Activated CD8-positive, alpha-beta memory T cell treated with anti-CD3 and anti-CD28 coated beads for 48 hours (primary cell): ENCODE data around the gene CACNA1D.

Source experiments
- DNase-seq, 3 experiments: peaks; one replicate each; pipeline ENCODE4 v3.0.0-alpha.2; 2020; ENCODE audit warnings: low read depth in 2 of 3, low spot score in 2 of 3

CACNA1D gene

DNA sequence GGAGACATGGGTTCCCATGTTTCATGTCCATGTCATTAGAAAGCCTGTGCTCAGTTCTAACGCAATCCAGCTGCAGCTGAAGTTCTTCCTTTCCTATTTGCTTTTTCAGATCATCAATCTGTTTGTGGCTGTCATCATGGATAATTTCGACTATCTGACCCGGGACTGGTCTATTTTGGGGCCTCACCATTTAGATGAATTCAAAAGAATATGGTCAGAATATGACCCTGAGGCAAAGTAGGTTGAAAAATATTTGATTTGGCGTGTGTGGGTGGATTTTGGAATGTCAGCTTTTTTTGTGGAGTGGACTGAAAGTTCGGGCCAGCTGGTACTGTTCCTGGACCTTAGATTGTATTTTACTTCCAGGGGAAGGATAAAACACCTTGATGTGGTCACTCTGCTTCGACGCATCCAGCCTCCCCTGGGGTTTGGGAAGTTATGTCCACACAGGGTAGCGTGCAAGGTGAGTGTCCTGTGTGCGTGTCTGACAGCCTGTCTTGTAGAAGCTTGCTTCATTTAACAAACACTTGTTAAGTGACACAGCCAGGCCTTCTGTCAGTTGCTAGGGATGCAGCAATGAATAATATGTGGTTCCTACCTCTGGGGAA, 282.2 kb downstream of the CACNA1D start:
- no peak for DNase-seq

DNA sequence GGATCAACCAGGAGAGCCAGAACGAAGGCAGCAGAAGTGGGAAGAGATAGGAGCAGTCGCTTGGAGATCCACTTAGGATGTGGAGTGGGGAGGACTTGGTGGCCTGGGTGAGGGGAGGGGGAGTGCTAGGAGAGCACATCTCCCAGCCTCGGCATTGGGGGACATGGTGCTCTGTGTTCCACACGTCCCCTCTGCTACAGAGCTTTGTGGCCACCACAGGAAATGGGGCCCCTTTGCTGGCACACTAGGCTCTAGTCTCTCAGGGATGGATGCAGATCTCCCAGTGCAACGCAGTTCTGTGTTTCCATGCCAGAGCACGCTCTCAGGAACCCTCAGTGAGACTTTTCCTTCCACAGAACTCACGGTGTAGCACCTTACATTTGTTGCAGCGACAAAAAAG, 283.1 kb downstream of the CACNA1D start:
- no peak for DNase-seq

- no peak for DNase-seq
Observed at GRCh38 chr3:53778153-53778552, 283.7 kb downstream of the CACNA1D start.

DNA sequence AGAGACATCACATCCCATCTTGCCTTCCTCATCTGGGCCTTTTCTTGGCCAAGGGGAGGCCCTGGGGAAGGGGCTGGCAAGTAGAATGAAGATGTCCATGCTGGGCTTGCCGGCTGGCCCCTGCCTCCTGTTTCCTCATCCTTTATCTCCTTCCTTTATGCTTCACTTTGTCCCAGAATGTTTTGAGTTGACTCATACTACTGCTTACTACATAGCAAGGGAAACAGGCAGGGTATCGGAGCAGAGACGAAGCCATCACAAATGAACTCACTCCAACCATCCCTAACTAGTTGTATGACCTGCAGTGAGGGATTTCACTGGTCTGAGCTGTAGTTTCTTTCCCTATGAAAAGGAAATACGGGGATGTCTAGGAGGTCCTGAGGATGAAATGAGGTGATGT, 285.8 kb downstream of the CACNA1D start:
- DNase-seq: no peak

DNA sequence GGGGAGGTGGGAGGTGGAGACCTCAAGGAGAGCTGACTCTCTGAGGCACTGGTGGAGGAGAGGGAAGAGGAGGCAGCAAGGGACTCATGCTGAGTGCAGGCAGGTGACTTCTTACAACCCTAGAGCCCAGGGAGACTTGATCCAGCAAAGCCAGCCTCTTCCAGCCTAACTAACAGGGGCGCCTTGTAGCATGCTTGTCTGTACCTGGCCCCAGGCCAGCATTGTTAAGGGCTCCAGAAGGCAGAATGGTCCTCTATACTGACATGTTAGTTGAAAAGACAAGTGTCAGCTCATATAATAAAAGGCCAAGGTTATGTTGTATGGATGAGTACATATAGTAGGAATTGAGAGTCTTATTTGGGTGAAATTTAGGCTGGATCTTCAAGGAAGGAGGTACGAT, 286.4 kb downstream of the CACNA1D start:
- DNase-seq: no peak

GRCh38 chr3:53787016-53787415, 292.6 kb downstream of the CACNA1D start:
- DNase-seq: no peak

GRCh38 chr3:53788038-53788437, 293.6 kb downstream of the CACNA1D start:
- no peak for DNase-seq

GRCh38 chr3:53789459-53789858, 295.0 kb downstream of the CACNA1D start:
- no peak for DNase-seq

GRCh38 chr3:53790470-53790869, 296.1 kb downstream of the CACNA1D start:
- no peak for DNase-seq

DNA sequence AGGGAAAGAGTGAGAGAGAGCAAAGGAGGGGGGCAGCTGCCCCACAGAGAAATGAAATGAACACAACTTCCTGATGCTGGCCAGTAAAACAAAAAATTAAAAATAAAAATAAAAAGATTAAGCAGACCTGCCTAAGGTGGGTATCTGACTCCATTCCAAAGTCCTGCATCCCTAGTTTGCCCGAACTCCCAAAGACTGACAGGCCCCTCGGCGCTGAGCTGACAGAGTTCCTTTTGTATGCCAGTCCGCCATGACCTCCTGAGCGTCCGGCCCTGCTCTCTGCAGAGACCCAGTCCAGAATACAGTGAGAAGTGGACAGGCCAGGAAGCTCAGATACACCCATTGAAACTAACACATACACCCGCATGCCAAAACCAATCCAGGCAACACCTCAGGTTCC, 296.9 kb downstream of the CACNA1D start:
- DNase-seq: no peak

DNA sequence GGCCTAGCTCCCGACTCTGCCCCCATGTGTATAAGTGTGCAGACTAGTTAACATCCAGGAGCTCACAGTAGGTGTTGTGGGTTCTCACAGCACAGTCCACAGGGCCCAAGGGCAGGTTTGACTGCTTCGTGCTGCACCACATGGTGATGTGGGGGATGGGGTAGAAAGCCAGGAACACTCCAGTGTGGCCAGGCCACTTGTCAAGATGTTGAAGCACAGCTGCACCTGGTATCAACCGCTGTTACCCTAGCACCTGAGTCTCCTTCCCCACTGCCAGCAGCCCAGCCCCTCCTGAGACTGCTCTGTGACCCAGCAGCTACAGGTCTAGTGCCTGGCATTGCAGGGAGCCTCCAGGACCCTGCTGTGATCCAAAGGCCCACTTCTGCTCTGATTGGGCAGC, 298.5 kb downstream of the CACNA1D start:
- no peak for DNase-seq

DNA sequence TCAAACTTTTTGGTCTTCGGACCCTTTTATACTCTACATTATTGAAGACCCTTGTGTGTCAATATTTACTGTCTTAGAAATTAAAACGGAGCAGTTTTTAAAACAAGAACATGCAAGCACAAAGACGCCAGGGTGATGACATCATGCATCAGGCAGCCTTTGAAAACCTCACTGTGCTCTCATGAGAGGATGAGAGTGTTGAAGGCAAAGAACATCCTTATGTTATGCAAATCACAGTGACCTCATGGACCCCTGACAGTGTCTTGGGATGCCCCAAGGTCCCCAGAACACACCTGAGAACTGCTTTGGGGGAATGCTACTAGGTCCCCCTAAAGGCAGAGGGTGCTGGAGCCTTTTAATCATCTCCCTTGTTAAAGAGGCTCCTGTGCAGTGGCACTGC, 300.2 kb downstream of the CACNA1D start:
- DNase-seq: no peak

DNA sequence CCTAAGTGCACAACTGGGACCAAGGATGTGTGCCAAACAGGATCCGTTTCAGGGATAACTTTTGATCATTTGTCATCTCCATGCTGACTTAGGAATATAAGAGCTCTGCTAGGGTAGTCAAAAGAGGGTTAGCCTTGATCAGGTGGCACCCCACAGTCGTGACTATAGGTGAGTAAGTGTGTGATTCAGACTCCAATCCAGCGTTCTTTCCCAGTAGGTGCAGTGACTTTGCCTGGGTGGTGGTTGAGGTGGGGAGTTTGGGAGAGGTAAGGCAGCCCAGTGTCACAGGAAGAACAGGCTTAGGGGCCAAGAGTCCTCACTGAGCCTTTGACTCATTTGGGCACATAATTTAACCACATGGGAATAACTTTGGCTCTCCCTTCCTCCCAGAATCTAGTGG, 300.8 kb downstream of the CACNA1D start:
- no peak for DNase-seq

- DNase-seq: no peak
Observed at GRCh38 chr3:53795789-53796560, 301.6 kb downstream of the CACNA1D start.

DNA sequence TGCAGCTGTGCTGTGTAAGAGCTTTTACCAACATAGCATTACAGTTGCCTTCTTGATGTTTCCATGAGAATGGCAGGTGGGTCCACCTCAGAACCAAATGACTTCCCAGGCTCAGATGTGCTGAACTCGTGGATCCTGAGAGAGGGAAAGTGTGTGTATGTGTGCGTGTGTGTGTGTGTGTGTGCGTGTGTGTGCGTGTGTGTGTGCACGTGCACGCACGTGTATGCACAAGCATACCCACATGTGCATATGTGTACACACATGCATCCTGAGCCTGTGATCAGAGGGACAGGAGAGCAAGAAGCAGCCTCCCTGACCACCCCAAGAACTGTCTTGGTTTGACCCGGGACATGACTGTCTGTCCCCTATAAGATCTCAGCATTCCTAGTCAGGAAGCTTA, 303.7 kb downstream of the CACNA1D start:
- no peak for DNase-seq

DNA sequence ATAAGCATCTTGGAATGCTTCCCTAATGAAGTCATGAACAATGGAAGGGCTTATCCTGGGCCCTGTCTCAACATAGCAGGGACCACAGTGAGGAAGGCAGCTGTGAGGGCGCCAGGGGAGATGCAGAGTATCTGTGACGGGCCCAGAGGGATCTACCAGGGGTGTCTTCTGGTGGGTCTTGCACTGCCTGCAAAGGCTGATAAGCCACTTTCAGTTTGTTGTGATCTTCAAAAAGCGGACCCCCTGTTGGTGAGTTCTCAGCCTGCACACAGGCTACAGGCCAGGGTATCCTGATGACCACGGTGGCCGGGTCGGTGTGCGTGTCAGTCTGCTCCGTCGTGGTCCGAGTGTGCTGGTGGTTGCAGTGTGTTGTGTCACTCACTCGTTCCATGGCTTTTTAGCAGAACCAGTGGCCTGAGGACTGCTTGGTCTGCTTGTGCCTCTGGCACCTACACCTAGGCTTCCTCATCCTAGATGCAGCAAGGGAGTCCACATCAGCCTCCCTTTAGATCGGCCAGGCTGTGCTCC, 305.0 kb downstream of the CACNA1D start:
- DNase-seq: no peak

- DNase-seq: no peak
Observed at GRCh38 chr3:53800041-53800906, 305.9 kb downstream of the CACNA1D start.

- no peak for DNase-seq
Observed at GRCh38 chr3:53801319-53801718, 306.9 kb downstream of the CACNA1D start.

- no peak for DNase-seq
Observed at GRCh38 chr3:53802256-53802880, 308.0 kb downstream of the CACNA1D start.

DNA sequence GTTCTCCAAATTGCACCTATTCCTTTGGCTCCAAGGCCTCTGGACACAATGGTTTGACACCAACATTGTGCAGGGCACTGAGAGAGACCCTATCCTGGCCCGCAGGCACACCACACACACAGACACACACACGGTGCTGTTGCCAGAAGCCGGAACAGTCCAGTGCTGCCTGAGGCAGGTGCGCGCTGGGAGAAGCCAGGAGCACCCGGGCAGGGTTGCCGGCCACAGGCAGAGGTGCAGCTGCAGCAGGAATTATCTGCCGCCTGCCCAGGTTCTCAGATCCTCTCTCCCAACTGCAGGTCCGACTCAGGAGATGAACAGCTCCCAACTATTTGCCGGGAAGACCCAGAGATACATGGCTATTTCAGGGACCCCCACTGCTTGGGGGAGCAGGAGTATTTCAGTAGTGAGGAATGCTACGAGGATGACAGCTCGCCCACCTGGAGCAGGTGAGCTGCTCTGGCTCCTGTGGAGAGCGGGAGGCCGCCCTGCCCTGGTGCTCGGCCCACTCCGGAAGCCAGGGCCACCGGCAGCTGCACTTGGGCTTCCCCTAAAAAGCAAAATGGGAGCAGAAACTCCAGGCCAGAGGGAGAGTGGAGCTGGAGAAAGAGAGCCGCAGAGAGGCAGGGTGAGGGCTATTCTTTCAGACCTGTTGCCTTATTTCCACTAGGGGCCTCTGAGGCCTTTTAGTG, 308.9 kb downstream of the CACNA1D start:
- no peak for DNase-seq
